ENCODE measurements around the gene SYCE3.

Gene SYCE3

GRCh38 chr22:50531962-50532674 lies 30.6 kb downstream of the SYCE3 start:
- Mint-ChIP-seq H3K4me1 (peaks cover 33% of the 10 kb centered on the region), H3K4me3 (peak overlapping the region; percentile 65), H3K27me3 (ENCODE audit: low read depth, poor library complexity) (peaks cover 55% of the 10 kb centered on the region), H3K9me3 (no peaks in the 10 kb centered on the region), H3K36me3 (ENCODE audit: low read depth) (peaks cover 8% of the 10 kb centered on the region), H3K27ac (no peak overlapping the region)
- DNase-seq: peak; percentile 74
- TF ChIP-seq CTCF (IDR thresholded peaks at IDR 0.05): no peak

GRCh38 chr22:50531546-50531961 lies 31.2 kb downstream of the SYCE3 start:
- no peak for TF ChIP-seq CTCF (IDR thresholded peaks at IDR 0.05)
- Mint-ChIP-seq H3K27me3 (ENCODE audit: low read depth, poor library complexity) (peaks cover 52% of the 10 kb centered on the region), H3K36me3 (ENCODE audit: low read depth) (peaks cover 8% of the 10 kb centered on the region), H3K9me3 (no peaks in the 10 kb centered on the region), H3K4me3 (peak overlapping the region; percentile 70), H3K27ac (no peak overlapping the region), H3K4me1 (peaks cover 39% of the 10 kb centered on the region)
- DNase-seq: peak; percentile 43

- Mint-ChIP-seq H3K27ac (no peak overlapping the region), H3K4me3 (peak overlapping the region; percentile 70), H3K36me3 (ENCODE audit: low read depth) (peaks cover 8% of the 10 kb centered on the region), H3K27me3 (ENCODE audit: low read depth, poor library complexity) (peaks cover 52% of the 10 kb centered on the region), H3K4me1 (peaks cover 39% of the 10 kb centered on the region), H3K9me3 (no peaks in the 10 kb centered on the region)
- peak; percentile 70 for DNase-seq
- no peak for TF ChIP-seq CTCF (IDR thresholded peaks at IDR 0.05)
These were observed 31.7 kb downstream of the SYCE3 start for GRCh38 chr22:50530877-50531545.

- Mint-ChIP-seq H3K27ac (no peak overlapping the region), H3K27me3 (ENCODE audit: low read depth, poor library complexity) (peaks cover 52% of the 10 kb centered on the region), H3K4me3 (peak overlapping the region; percentile 61), H3K4me1 (peaks cover 39% of the 10 kb centered on the region), H3K9me3 (no peaks in the 10 kb centered on the region), H3K36me3 (ENCODE audit: low read depth) (peaks cover 8% of the 10 kb centered on the region)
- DNase-seq: no peak
- no peak for TF ChIP-seq CTCF (IDR thresholded peaks at IDR 0.05)
These were observed 32.2 kb downstream of the SYCE3 start for GRCh38 chr22:50530580-50530876.

- DNase-seq: peak; percentile 42
- Mint-ChIP-seq H3K4me1 (peaks cover 39% of the 10 kb centered on the region), H3K4me3 (peak within 1 kb of the TSS; percentile 70), H3K9me3 (no peaks in the 10 kb centered on the region), H3K27ac (no peak within 1 kb of the TSS), H3K36me3 (ENCODE audit: low read depth) (peaks cover 8% of the 10 kb centered on the region), H3K27me3 (ENCODE audit: low read depth, poor library complexity) (peaks cover 52% of the 10 kb centered on the region)
- no peak for TF ChIP-seq CTCF (IDR thresholded peaks at IDR 0.05)
These were observed 32.7 kb downstream of the SYCE3 start, which contains the start of gene TYMP for GRCh38 chr22:50529897-50530579. TYMP (minus strand) TSS chr22:50530012; CDS start chr22:50529709, 303 bp downstream.
